Breast epithelium (tissue), 3 donors: ENCODE measurements around the gene GRK5.

Source experiments
- POLR2A ChIP-seq: fragments of 450-650 bp; IDR thresholded peaks from one replicate; pipeline ENCODE4 v1.6.1; 2016; ENCODE audit warnings: antibody characterized with exemption, mild to moderate bottlenecking, moderate library complexity
- POLR2AphosphoS5 ChIP-seq, 3 donors: sonication (generic); formaldehyde crosslinking; IDR thresholded peaks; one replicate each; pipeline ENCODE4 v1.6.1; 2017; ENCODE audit warnings: antibody characterized with exemption in 3 of 3
- TF ChIP-seq, protein P1 (sequence below), 3 donors: fragments of 450-650 bp; IDR thresholded peaks; one replicate each; pipeline ENCODE4 v1.5.1; 2016 to 2017; ENCODE audit warnings: antibody characterized with exemption in 3 of 3, mild to moderate bottlenecking in 3 of 3, moderate library complexity in 3 of 3

DNA sequence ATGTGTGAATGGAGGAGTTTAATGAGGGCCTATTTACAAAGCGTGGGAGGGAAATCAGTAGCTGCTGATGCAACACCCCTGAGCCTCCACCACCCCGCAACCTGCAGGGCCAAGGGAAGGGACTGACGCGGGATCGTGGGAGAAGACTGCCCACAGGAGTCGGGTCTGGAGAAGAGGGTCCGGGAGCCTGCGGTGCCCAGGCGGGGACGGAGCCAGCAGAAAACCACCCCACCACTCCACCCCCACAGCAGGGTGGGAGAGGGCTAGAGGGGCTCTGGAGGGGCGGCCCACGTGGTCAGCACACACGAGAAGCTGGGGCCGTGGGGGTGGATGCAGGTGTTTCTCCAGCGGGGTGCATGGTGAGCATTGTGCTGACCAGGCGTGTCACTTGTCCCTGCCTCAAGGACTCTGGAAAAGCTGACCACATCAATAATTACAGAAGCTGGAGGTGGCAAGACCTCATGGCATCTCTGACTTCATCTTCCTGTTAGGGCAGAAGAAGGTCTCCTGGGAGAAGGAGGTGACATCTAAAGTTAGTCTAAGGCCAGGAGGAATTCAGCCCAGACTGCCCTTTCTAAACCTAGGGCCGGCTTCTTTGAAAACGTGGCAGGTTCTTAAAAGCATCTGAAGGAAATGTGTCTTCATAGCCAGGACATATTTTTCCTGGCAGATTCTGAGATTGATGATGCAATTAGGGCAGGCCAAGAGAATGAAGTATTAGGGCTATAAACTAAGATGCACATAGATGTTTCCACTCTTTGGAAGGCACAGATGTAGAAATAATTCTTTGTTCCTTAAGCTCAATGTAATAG, 184.3 kb downstream of the GRK5 start:
- TF ChIP-seq POLR2A (no peak), POLR2AphosphoS5 (IDR thresholded peaks at IDR 0.05) (no peak)
- TF ChIP-seq, protein P1, sequence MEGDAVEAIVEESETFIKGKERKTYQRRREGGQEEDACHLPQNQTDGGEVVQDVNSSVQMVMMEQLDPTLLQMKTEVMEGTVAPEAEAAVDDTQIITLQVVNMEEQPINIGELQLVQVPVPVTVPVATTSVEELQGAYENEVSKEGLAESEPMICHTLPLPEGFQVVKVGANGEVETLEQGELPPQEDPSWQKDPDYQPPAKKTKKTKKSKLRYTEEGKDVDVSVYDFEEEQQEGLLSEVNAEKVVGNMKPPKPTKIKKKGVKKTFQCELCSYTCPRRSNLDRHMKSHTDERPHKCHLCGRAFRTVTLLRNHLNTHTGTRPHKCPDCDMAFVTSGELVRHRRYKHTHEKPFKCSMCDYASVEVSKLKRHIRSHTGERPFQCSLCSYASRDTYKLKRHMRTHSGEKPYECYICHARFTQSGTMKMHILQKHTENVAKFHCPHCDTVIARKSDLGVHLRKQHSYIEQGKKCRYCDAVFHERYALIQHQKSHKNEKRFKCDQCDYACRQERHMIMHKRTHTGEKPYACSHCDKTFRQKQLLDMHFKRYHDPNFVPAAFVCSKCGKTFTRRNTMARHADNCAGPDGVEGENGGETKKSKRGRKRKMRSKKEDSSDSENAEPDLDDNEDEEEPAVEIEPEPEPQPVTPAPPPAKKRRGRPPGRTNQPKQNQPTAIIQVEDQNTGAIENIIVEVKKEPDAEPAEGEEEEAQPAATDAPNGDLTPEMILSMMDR (IDR thresholded peaks at IDR 0.05), result no peak
